Urothelium cell line (cell line): Measurements from ENCODE around the gene SPOCK3.
A peak's percentile ranks its signal among the peaks of the same experiment; 100 is the strongest.

Experiments used
- DNase-seq: peaks from one replicate; pipeline ENCODE4 v3.0.0; 2011; ENCODE audit warnings: low spot score, mixed read lengths
- FAIRE-seq: peaks from 2 replicates; lab custom pipeline; 2011; peaks lifted over from hg19 to GRCh38; lab: Jason Lieb, UNC

The SPOCK3 gene

DNA sequence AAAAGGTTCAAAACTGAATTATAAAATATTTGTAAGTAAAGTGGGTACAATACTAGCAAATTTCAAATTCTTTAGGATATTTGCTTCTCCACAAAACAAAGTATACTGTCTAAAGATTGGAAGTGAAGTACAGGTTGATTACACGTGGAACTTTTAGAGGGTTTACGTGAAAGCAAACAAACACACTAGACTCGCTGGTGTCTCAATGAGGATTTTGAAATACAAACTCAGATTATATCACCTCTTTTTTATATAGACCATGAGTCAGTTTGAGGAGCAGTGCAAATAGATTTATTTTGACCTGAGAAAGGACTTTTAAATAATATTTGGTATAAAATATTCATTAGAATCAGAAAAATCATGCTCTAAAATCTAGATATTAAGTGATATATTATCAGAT lies 185.0 kb downstream of the SPOCK3 start:
- no peak for FAIRE-seq
- no peak for DNase-seq

DNA sequence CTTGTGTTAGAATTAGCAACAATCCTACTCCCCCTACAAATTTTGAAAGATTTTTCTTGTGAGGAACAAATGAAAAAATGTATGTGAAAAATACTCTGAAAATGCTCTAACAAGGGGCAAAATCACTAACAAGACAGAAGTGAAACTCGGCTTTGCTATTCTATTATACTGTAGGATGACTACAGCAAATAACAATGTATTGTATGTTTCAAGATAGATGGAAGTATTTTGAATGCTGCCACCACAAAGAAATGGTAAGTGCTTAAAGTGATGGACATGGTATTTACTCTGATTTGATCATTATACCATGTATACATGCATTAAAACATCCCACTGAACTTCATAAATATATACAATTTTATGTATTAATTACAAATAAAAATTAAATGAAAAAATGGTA lies 192.8 kb downstream of the SPOCK3 start:
- DNase-seq (no peak), FAIRE-seq (no peak)

DNA sequence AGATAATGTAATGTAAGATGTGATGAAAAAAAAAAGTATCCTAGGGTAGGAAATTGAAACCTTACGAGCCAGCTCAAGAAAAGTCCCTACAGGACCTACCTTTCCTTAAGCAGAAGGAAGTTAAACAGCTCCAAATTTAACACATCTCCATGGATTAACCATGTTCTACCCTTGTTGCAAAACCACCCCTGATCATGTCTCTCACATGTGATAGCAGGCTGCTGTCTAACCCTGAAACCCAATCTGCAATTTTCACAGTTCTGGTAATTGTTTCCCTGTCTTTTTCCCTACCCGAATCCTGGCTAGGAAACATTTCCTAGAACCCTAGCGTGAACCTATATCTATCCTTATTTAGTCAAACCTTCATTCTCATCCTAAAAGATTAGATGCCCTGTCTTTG lies 198.9 kb downstream of the SPOCK3 start:
- FAIRE-seq: no peak
- DNase-seq: no peak

DNA sequence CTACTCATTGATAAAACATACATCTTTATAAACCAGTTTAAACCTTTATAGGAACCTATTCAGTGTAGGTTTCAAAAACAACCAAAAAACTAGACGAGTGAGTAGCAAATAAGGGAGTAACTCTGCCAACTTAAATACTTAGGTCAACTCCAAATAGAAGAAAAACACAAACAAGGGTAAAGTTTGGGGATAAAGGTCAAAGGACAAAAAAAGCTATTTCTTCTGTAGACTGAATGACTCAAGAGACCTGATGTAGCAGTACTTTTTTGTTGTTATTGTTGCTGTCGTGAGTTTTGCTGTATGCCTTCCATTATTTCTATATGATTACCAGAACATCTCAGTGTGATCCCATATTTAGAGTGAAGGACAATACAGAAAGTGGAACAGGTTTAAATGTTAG lies 199.3 kb downstream of the SPOCK3 start:
- DNase-seq (no peak), FAIRE-seq (no peak)

DNA sequence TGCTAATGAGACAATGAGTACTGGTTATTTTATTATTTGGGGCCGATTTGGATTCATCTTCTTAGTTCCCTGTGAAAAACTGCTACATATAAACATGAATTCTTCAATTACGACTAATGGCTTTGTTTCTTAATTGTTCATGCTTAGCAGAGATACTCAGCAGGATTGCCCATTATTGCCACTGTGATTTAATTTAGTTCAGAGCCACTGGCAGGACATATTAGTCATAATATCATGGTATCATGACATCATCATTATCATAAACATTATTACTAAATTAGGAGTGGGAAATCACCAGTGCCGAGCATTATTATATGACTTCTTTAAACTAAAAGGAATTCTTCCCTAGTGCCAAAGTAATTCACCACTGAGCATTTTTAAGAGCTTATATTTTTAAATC lies 201.4 kb downstream of the SPOCK3 start:
- FAIRE-seq (no peak), DNase-seq (no peak)

DNA sequence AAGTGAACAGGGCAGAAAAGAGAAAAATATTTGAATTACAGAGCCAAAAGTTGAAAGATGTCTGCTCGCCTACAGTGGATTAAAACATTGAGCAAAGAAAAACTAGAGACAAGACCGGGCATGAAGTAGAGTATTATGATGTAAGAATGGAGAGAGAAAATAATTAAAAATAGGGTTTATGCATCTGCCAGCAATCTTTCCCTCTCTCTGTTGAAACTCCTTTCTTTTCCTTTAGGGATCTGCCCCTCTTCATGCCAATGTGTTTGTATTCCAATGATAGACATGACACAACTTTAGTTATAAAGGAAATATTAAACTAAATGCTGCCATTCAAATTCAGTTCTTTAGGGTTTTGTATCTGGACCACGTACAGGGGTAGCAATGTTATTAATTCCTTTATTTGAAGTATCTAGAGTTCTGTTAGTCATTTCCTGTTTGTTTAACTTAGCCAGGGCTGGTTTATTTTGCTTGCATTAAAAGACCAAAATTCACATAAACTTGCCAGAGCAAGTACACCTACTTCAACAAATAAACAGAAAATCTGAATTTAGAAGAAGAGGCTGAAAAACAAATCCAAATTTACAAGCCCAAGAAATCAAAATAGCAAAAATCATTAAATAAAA lies 202.6 kb downstream of the SPOCK3 start:
- FAIRE-seq (no peak), DNase-seq (no peak)

DNA sequence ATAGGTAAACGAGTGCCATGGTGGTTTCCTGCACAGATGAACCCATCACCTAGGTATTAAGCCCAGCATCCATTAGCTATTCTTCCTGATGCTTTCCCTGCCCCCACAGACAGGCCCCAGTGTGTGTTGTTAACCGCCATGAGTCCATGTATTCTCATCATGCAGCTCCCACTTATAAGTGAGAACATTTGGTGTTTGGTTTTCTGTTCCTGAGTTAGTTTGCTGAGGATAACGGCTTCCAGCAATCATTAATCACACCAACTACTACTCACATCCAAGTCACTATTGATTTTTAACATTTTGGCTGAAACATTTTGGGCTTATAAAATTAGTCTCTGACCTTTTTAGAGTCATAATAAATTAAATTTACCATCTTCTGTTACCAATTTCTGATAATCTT lies 205.3 kb downstream of the SPOCK3 start:
- DNase-seq: no peak
- FAIRE-seq: no peak

DNA sequence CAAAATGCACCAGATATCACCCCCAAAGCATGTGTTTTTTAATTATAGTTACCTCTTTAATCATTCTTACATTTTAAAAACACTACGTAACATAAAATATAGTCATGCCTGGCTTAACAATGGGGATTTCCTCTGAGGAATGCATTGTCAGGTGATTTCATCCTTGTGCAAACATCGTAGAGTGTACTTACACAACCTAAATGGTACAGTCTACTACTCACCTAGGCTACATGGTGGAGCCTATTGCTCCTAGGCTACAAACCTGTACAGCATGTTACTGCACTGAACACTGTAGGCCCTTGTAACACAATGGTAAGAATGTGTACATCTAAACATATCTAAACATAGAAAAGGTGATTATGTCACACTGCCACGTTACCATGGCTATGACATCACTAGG lies 208.6 kb downstream of the SPOCK3 start:
- DNase-seq (no peak), FAIRE-seq (no peak)

DNA sequence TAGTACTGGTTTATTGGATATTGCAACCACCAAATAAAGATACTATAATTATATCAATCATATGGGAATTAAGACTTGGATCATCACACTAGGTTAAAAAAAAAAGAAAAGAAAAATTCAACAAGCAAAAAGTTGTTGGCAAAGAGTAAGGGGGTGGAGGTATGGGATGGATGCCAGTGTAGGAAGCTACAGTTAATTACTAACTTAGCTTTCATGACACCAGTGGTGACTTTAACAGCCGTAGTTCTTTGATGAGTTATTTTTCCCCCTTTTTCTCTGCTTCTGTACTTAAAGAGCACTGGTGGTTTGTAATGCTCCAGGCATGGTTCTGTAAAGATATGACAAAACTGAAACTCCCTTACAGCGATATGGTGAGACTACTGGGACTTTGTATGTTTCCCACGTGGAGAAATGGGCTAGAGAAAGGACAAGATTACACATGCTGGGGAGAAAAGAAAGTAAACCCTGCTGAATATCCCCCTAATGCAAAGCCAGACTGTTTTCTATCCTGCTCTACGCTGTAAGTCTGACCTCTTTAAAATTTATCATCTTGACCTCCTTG lies 210.8 kb downstream of the SPOCK3 start:
- DNase-seq: peak; percentile 70
- peak; percentile 100 for FAIRE-seq

DNA sequence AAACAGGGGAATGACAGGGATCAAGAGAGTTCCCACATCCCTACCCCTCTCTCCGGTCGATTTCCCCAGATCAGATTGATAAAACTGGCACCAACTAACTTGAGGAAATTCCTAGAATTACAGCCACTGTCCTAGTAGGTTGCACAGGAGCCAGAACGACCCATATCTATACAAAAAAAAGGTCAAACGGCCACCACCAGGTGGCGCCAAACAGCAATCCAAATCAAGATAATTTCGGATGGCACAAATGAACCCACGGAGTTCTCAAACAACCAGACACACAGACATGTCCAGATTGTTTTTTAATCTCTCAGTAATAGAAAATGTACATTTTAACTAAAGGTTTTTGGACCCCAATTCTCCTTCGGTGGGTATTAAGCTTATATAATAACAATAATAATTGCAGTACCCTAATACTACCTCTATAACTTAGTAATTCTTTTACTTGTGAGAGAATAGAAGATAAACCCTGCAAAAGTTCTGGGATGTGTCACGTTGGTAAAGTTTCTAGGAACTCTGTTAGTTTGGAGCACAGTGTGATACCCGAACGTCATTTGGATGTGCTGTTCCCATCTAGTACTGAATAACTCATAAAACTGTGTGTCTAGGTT lies 212.6 kb downstream of the SPOCK3 start:
- FAIRE-seq: no peak
- peak; percentile 29 for DNase-seq

DNA sequence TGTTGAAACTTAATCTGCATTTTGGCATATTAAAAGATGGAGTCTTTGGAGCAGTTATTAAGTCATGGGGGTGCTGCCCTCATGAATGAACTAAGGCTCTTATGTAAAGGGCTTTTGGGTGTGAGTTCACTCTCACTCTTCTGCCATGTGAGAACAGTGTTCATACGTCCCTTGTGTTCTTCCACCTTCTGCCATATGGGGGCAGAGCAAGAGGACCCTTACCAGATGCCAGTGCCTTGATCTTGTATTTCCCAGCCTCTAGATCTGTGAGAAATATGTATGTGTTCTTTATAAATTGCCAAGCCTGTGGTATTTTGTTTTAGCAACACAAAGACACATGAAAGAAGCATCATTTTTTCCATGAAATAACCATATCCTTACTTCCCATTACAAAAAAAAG lies 213.9 kb downstream of the SPOCK3 start:
- DNase-seq: no peak

DNA sequence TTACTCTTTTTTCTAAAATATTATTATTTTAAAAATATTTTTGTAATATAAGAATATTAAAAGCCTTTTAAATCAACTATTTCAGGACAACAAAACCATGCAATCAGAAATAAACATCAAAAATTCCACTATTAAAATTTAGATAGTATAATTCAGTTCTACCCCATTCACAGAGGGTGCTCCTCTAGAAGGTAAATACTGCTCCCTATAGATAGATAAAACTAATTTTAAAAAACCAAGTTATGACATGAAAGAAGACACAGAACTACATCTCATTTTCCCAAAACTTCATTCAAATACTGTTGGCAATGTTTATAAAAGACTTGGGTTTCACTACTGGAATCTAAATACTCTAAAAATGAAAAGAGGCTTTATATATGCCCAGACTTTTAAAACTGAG lies 219.3 kb downstream of the SPOCK3 start:
- no peak for FAIRE-seq
- no peak for DNase-seq

More for the DNA sequence above, 213.9 kb downstream of the SPOCK3 start:
- FAIRE-seq: no peak

DNA sequence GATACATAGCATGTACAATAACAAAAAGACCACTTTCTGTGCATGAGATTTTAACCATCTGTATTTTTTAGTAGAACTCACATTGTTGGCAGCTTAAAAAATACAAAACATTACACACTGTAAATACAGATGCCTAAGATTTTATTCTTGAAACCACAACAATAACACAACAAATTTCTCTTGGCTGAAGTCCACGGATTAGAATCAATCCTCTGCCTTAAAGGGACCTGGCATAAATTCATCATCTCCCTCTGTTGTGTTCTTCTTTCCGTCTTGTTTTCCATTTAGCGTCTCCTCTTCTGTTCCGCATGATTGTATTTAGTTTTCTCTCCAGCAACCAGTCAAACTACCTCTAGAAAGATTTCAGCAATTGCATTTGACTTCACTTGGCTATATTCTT lies 231.0 kb downstream of the SPOCK3 start:
- no peak for FAIRE-seq
- no peak for DNase-seq

DNA sequence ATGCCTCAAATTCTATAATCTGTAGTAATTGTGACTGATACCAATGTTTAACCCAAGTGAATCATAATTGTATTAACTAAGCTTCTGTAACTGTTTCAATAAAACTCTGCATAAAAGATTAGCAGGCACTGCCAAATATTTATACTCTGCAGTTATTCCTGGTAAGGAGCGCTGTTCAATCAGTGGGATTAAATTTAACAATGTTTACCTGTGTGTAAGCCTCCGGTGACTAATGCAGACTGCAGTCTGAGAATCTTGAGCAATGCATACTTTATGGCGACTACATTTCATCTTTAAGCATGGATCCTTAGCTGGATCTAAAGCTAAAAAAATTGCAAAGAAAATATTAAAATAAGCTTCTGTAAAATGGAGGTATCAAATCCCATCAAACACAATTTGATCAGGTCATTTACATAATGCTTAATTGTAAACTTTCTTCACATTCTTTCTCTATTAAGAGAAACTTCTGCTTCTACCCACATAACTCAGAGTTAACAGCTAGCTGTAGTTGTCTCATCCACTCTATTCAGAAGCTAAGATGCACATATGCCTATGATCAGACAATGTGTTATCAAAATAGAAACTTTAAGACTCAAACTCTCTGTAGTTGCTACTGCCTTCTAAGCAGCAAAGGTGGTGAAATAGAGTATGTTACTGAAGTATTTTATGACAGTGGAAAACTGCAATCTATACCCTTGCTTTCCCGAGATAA lies 234.0 kb downstream of the SPOCK3 start:
- DNase-seq (peak; percentile 35), FAIRE-seq (no peak)

DNA sequence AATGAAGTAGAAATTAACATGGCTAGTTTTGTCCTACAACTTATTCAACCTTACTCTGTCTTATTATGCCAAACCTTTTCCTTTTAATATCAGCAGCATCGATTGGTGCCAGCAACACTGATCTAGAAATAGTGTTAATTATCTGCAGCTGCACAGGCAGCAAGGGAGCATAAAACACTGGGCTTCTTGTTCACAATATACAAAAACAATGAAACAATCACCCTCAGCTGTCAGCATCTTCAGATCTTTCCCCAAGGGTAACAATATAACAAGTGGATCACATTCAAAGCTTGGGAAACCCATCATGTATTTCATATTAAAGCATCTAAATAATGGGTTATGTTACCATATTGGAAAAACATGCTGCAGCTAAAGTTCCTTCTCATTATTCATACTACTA lies 238.1 kb downstream of the SPOCK3 start:
- no peak for FAIRE-seq
- no peak for DNase-seq

DNA sequence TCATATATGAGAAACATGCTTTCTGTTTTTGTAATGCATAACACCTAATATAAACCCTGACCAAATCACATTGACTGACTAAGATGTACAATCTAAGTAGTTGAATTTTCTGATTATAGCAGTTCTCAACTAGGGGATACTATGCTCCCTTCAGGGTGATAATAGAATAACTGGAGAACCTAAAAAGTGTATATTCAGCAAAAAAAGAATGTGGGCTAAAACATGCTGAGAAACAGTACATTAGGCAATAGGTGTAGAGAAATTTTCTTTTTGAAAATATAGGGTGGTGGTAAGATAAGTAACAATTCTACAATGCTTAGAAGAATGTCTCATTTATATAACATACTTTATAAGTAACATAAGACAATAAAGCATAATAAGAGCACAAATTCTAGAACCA lies 239.6 kb downstream of the SPOCK3 start:
- no peak for FAIRE-seq
- DNase-seq: no peak

DNA sequence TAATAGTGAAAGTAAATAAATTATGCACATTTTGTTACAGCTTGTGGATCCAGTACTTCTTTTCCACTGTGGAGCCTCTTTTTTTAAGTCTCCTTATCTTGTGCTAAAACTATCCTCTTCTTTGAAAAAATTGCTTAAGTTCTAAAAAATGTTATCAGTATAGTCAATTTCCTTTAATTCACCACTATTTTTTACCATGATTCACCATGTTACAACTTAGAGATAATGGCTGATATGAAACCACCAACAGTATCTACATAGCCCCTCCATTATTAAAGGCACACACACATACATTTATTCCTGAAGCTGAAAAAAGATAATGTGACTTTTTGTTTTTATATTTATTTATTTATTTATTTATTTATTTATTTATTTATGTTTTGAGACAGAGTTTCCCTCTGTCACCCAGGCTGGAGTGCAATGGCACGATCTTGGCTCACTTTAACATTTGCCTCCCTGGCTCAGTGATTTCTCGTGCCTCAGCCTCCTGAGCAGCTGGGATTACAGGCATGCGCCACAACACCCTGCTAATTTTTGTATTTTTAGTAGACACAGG lies 243.2 kb downstream of the SPOCK3 start:
- FAIRE-seq (no peak), DNase-seq (no peak)

DNA sequence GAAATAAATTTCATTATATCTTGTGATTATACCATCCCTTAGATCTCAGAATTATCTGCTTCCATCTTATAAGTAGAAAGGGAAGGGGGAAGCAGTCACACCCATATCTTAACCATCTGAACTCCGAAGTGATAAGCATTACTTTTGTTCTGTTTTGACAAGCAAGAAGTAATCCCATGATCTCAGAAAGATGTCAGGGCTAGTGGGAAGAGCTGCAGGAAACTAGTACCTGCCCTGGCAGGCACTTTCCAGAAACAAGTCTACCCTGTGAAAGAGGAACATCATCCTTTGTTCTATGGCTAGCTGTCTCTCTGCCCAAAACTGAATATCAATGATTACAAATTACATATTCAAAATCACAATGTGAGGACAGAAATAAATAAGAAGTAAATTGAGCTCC lies 244.4 kb downstream of the SPOCK3 start:
- no peak for FAIRE-seq
- no peak for DNase-seq

DNA sequence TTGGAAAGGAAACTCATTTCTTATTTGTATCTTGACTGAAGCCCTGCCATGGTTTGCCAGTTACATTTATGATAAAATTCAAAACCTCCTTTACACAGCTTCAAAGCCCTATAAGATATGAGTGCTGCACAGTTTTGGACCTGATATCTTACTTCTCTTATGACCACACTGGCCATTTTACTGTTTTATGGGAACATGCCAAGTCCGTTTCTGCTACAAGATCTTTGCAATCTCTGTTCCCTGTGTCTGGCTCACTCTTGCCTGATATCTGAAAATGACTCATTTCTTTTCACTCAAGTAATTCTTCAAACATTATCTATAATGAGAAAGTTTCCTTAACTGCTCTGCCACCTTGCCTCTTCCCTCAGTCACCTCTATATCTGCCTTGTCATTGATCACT lies 247.3 kb downstream of the SPOCK3 start:
- no peak for DNase-seq
- no peak for FAIRE-seq

DNA sequence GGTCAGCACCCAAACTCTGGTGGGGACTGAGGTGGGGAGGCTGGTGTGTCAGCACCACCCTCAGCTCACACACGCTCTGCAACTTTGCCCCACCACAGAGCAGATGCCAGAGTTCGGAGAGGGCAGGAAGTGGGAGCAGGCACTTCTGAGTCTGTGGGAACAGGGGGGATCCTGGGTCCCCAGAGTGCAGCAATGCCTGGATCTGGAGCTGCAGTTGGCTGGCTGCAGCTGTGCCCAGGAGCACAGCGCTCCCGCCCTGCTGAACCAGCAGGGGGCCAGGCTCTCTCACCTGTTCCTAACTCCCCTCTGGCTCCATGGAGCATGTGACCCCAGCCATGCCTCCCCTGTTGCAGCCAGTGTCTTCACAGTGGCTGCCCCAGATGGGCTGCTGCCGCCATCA lies 252.4 kb downstream of the SPOCK3 start:
- no peak for FAIRE-seq
- no peak for DNase-seq

DNA sequence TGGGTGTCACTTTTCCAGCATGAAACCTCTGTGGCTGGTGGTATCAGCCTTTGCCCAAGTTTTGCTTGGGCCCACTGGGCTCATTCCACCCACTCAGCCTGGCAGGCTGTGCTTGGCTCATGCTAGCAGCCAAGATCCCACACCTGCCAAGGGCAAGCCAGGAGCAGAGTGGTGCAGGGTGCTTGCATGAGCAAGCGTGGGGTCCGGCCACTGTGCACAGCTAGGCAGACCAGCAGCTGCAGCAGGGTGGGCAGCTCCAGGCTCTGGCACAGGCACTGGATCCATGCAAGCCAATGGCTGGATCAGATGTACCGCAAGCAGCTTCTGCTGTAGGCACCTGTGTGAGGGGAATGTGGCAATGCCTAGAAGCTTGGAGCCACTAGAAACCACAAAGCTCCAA lies 253.9 kb downstream of the SPOCK3 start:
- DNase-seq: no peak
- no peak for FAIRE-seq

DNA sequence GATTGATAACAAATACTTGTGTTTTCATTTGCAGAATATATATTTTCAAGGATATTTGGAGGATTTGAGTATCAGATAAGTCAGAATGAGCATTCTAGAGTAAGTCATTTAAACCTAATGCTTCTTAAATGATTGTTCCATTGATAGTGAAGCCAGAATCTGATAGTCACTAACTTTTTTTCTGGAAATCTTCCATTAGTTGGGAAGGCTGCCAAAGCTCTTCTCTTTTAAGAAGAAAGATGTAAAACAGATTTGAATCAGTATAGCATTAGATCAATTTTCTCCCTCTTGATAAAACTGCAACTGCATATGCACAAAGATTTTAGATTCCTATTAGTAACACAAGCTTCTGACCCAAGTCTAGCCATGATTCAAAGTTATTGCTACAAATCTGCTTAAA lies 256.7 kb downstream of the SPOCK3 start:
- DNase-seq (no peak), FAIRE-seq (no peak)
